ENCODE measurements around the gene ZNG1A.
"Not testable (repeated sequence)": the region's sequence is repeated elsewhere in the genome, so short reads cannot be mapped to it uniquely, and the experiment has no call there.

- not testable (repeated sequence) for TF ChIP-seq ZNF785 (tag by site-specific recombination; IDR thresholded peaks at IDR 0.05); ZNF10 (tag by site-specific recombination; IDR thresholded peaks at IDR 0.05); ZNF138 (tag by site-specific recombination; IDR thresholded peaks at IDR 0.05; ENCODE audit: borderline replicate concordance)
Observed at GRCh38 chr9:82932-83689, 95.7 kb downstream of the ZNG1A start.
